Brain pericyte (primary cell): ENCODE measurements around the gene ANKRD13C.

Experiments used
- DNase-seq: peaks from one replicate; pipeline ENCODE4 v3.0.0-alpha.2; 2012; ENCODE audit warnings: low read depth, low spot score

Gene ANKRD13C

DNA sequence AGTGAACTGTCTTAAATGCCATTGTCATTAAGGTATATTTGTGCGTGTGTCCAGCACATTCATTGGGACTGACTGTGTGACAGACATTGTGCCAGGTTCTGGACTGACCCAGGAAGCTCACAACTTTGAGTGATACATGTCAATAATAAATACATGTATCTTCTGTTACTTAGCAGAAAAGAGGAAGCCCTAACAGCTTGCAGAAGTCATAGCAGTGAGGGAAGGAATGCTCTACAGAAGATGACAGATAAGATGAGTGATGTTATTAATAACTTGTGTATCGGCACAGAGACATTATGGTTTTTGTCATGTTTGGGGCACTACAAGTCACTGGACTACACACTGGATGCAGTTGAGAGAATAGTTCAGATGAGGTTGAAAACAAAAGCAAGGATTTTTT, 134.5 kb downstream of the ANKRD13C start:
- DNase-seq = no peak

DNA sequence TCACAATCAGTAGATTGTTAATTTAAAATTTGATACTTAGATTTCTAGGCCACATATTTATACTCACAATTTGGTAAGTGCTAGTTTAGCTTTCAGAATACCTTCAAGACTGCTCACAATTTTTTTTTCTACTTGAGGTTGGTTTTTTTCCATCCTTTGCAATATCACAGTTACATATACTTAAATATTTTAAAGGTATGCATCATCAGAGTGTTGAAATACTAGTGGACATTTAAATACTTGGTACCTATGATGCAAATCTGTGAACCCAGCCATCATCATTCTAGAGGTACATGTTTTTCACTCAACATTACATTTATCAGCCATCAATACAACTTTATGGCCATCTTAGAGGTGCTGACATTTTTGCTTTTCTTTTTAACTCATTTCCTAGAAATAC, 143.0 kb downstream of the ANKRD13C start:
- DNase-seq = no peak

DNA sequence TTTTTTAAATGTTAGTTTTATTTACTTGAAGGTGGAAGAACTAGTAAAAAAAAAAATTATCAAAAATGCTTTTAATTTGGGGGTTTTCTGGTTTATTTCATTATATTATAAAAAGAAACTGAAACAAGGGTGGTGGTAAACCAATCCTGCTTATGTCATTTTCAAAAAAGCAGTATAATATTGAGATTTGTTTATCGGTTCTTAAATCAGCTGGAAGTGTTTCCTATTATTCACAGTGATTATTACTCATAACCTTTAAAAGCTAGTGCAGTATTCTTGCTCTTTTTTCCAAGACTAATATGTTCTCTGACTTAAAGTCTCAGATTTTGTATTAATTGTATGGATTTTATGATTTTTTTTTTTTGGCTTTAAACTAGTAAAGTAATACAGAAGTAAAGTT, 143.7 kb downstream of the ANKRD13C start:
- DNase-seq = no peak
